ENCODE results near the gene HOXC9.

The HOXC9 gene

DNA sequence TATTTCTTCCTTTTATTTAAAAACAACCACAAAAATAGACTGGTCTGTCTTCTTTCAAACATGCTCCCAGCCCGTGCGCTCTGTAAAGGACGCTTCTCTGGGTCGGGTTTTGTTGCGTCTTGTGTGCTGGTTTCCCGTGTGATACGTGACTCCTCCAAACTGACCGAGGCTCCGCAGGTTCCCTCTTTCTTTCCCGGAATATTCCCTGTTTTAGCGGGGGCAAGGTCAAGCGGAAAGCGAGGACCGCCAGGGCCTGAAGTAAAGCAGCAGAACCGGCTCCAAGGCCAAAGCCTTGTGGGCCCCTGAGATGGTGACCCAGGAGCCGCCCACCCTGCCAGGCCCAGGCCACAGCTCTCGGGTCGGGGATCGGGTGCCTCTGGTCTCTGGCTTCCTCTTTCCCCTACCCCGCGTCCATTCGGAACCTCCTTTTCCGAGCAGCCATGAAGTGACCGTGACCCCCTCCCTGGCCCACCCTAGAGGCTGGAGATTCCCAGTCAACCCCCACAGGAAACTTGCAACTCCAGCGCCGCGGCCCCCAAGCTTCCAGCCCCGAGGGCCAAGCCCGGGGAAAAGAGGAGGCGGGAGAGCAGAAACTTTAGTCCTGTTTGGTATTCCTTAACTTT lies 15.9 kb upstream of the HOXC9 start:
- no peak overlapping the region for H3K27ac ChIP-seq (ENCODE audit: insufficient read depth, low read depth, low read length, poor library complexity, severe bottlenecking)
- H3K4me3 ChIP-seq (ENCODE audit: insufficient read depth, low read depth, low read length): no peak overlapping the region
- peaks cover 100% of the 10 kb centered on the region for H3K27me3 ChIP-seq (ENCODE audit: control insufficient read depth, insufficient read depth, low read length, poor library complexity, severe bottlenecking)
- no peaks in the 10 kb centered on the region for H3K36me3 ChIP-seq (ENCODE audit: control insufficient read depth, insufficient read depth, low read length)
- 19 to 26% methylated on average over 30 of the region's 30 CpGs for WGBS, 2 experiments
- no peaks in the 10 kb centered on the region for H3K9me3 ChIP-seq (ENCODE audit: control insufficient read depth, low read length)
- H3K4me1 ChIP-seq (ENCODE audit: control insufficient read depth, insufficient read depth, low read length): no peaks in the 10 kb centered on the region

- no peaks in the 10 kb centered on the region for H3K4me1 ChIP-seq (ENCODE audit: control insufficient read depth, insufficient read depth, low read length)
- H3K4me3 ChIP-seq (ENCODE audit: insufficient read depth, low read depth, low read length): no peak within 1 kb of the TSS
- H3K27me3 ChIP-seq (ENCODE audit: control insufficient read depth, insufficient read depth, low read length, poor library complexity, severe bottlenecking): peaks cover 100% of the 10 kb centered on the region
- 33 to 38% methylated on average over 55 of the region's 55 CpGs for WGBS, 2 experiments
- H3K27ac ChIP-seq (ENCODE audit: insufficient read depth, low read depth, low read length, poor library complexity, severe bottlenecking): no peak within 1 kb of the TSS
- H3K36me3 ChIP-seq (ENCODE audit: control insufficient read depth, insufficient read depth, low read length): no peaks in the 10 kb centered on the region
- no peaks in the 10 kb centered on the region for H3K9me3 ChIP-seq (ENCODE audit: control insufficient read depth, low read length)
Observed at GRCh38 chr12:53984901-53985691, 14.9 kb upstream of the HOXC9 start, which contains the start of gene HOXC10. Gene HOXC10, plus strand, starts transcription at chr12:53985146. Its CDS starts 114 bp downstream, at chr12:53985260.

DNA sequence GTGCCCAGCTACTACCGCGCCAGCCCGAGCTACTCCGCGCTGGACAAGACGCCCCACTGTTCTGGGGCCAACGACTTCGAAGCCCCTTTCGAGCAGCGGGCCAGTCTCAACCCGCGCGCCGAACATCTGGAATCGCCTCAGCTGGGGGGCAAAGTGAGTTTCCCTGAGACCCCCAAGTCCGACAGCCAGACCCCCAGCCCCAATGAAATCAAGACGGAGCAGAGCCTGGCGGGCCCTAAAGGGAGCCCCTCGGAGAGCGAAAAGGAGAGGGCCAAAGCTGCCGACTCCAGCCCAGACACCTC lies 14.3 kb upstream of the HOXC9 start:
- 49 to 53% methylated on average over 21 of the region's 21 CpGs for WGBS, 2 experiments
- Histone ChIP-seq H3K36me3 (ENCODE audit: control insufficient read depth, insufficient read depth, low read length) (no peaks in the 10 kb centered on the region), H3K9me3 (ENCODE audit: control insufficient read depth, low read length) (no peaks in the 10 kb centered on the region), H3K27ac (ENCODE audit: insufficient read depth, low read depth, low read length, poor library complexity, severe bottlenecking) (no peak overlapping the region), H3K4me1 (ENCODE audit: control insufficient read depth, insufficient read depth, low read length) (no peaks in the 10 kb centered on the region), H3K4me3 (ENCODE audit: insufficient read depth, low read depth, low read length) (no peak overlapping the region), H3K27me3 (ENCODE audit: control insufficient read depth, insufficient read depth, low read length, poor library complexity, severe bottlenecking) (peaks cover 100% of the 10 kb centered on the region)

- Histone ChIP-seq H3K4me1 (ENCODE audit: control insufficient read depth, insufficient read depth, low read length) (no peaks in the 10 kb centered on the region), H3K27ac (ENCODE audit: insufficient read depth, low read depth, low read length, poor library complexity, severe bottlenecking) (no peak overlapping the region), H3K9me3 (ENCODE audit: control insufficient read depth, low read length) (no peaks in the 10 kb centered on the region), H3K36me3 (ENCODE audit: control insufficient read depth, insufficient read depth, low read length) (no peaks in the 10 kb centered on the region), H3K4me3 (ENCODE audit: insufficient read depth, low read depth, low read length) (no peak overlapping the region), H3K27me3 (ENCODE audit: control insufficient read depth, insufficient read depth, low read length, poor library complexity, severe bottlenecking) (peaks cover 100% of the 10 kb centered on the region)
- 9 to 12% methylated on average over 49 to 50 of the region's 50 CpGs for WGBS, 2 experiments
Observed at GRCh38 chr12:53985994-53986685, 13.8 kb upstream of the HOXC9 start.

DNA sequence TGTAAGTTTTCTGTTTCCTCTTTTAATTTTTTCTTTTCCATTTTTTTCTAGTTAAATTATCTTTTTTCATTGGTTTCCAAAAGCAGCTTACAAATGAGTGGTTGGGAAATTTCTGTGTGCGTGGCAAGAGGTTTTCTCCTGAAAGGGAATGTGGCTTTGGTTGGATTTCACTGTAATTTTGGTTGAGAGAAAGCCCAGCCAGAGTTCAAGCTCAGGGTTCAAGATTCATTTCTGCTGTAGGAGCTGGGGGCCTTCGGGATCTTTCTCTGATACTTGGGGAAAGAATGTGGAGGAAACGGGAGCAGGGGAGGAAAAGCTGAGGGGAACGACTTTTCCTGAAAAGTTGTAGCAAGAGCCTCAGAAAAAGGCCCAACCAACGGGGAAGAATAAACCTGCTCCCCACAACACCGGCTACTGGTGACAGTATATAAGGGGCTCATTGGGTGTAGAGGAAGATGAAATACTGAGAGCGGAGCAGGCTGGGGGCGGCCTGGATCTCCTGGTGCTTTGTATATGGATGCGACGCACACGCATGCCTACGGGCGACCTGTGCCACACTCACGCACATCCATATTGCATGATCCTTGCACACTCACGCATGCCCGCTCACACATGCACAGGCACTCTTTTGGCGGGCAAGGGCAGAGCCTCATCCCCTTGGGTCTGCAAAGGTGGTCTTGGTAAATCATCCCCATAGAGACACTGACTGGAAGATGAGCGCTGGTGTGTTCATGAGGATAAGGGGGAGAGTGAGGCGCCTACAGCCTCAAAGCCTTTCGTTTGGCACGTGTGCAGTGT lies 13.1 kb upstream of the HOXC9 start:
- peaks cover 100% of the 10 kb centered on the region for H3K27me3 ChIP-seq (ENCODE audit: control insufficient read depth, insufficient read depth, low read length, poor library complexity, severe bottlenecking)

DNA sequence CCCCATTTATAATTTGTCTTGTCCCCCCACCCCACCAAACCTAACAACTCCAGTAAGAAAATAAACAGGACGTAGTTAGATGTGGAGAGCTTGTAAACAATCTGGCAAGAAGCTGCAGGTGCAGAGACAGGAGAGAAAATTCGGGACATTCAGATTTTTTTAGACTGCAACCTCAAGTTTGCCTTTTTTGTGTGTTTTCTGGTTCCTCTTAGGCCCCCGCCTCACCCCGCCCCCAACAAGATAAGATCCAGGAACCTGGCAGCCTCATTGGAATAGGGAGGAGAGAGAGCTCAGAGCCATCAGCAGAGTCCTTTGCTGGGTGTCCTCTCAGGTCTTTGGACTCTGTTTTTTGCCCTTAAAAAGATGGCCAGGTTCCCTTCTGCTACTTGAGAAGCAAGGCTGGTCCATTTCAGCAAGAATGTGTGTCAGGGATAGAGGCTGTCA lies 12.2 kb upstream of the HOXC9 start:
- H3K36me3 ChIP-seq (ENCODE audit: control insufficient read depth, insufficient read depth, low read length): no peaks in the 10 kb centered on the region
- H3K27ac ChIP-seq (ENCODE audit: insufficient read depth, low read depth, low read length, poor library complexity, severe bottlenecking): no peak overlapping the region
- H3K9me3 ChIP-seq (ENCODE audit: control insufficient read depth, low read length): no peaks in the 10 kb centered on the region
- no peaks in the 10 kb centered on the region for H3K4me1 ChIP-seq (ENCODE audit: control insufficient read depth, insufficient read depth, low read length)
- H3K4me3 ChIP-seq (ENCODE audit: insufficient read depth, low read depth, low read length): no peak overlapping the region
- H3K27me3 ChIP-seq (ENCODE audit: control insufficient read depth, insufficient read depth, low read length, poor library complexity, severe bottlenecking): peaks cover 100% of the 10 kb centered on the region
- 29 to 34% methylated on average over 4 of the region's 4 CpGs for WGBS, 2 experiments

More for the DNA sequence above, 13.1 kb upstream of the HOXC9 start:
- no peak overlapping the region for H3K27ac ChIP-seq (ENCODE audit: insufficient read depth, low read depth, low read length, poor library complexity, severe bottlenecking)
- WGBS, 2 experiments: 48 to 52% methylated on average over 21 of the region's 21 CpGs
- no peak overlapping the region for H3K4me3 ChIP-seq (ENCODE audit: insufficient read depth, low read depth, low read length)
- no peaks in the 10 kb centered on the region for H3K36me3 ChIP-seq (ENCODE audit: control insufficient read depth, insufficient read depth, low read length)
- H3K9me3 ChIP-seq (ENCODE audit: control insufficient read depth, low read length): no peaks in the 10 kb centered on the region
- H3K4me1 ChIP-seq (ENCODE audit: control insufficient read depth, insufficient read depth, low read length): no peaks in the 10 kb centered on the region

GRCh38 chr12:53988541-53989226 lies 11.3 kb upstream of the HOXC9 start:
- no peak overlapping the region for H3K4me3 ChIP-seq (ENCODE audit: insufficient read depth, low read depth, low read length)
- WGBS, 2 experiments: 7% methylated on average over 5 of the region's 5 CpGs

GRCh38 chr12:53989227-53990113 lies 10.5 kb upstream of the HOXC9 start:
- WGBS, 2 experiments: 18 to 19% methylated on average over 27 of the region's 28 CpGs
- Histone ChIP-seq H3K36me3 (ENCODE audit: control insufficient read depth, insufficient read depth, low read length) (no peaks in the 10 kb centered on the region), H3K4me1 (ENCODE audit: control insufficient read depth, insufficient read depth, low read length) (no peaks in the 10 kb centered on the region), H3K9me3 (ENCODE audit: control insufficient read depth, low read length) (no peaks in the 10 kb centered on the region), H3K4me3 (ENCODE audit: insufficient read depth, low read depth, low read length) (no peak overlapping the region), H3K27ac (ENCODE audit: insufficient read depth, low read depth, low read length, poor library complexity, severe bottlenecking) (no peak overlapping the region), H3K27me3 (ENCODE audit: control insufficient read depth, insufficient read depth, low read length, poor library complexity, severe bottlenecking) (peaks cover 100% of the 10 kb centered on the region)

More at GRCh38 chr12:53988541-53989226, 11.3 kb upstream of the HOXC9 start:
- Histone ChIP-seq H3K36me3 (ENCODE audit: control insufficient read depth, insufficient read depth, low read length) (no peaks in the 10 kb centered on the region), H3K27me3 (ENCODE audit: control insufficient read depth, insufficient read depth, low read length, poor library complexity, severe bottlenecking) (peaks cover 100% of the 10 kb centered on the region), H3K9me3 (ENCODE audit: control insufficient read depth, low read length) (no peaks in the 10 kb centered on the region), H3K4me1 (ENCODE audit: control insufficient read depth, insufficient read depth, low read length) (no peaks in the 10 kb centered on the region), H3K27ac (ENCODE audit: insufficient read depth, low read depth, low read length, poor library complexity, severe bottlenecking) (no peak overlapping the region)

All from ectodermal cell (in vitro differentiated cells).